HFF-Myc (cell line): Measurements from ENCODE around the gene POC5.

Experiments used
- DNase-seq: peaks from one replicate; pipeline ENCODE4 v3.0.0-alpha.2; 2011; ENCODE audit warnings: low read depth; ENCODE audit errors: extremely low read depth
- H3K4me3 ChIP-seq: replicated peaks from 2 replicates; pipeline ENCODE4 v1.5.1; 2011; ENCODE audit warnings: low read depth, mild to moderate bottlenecking, control low read depth, low read length
- CTCF ChIP-seq: IDR thresholded peaks from 2 replicates; pipeline ENCODE4 v1.5.1; 2012; ENCODE audit warnings: mild to moderate bottlenecking, low read depth, low read length, control low read depth; ENCODE audit errors: missing control alignments

The POC5 gene

DNA sequence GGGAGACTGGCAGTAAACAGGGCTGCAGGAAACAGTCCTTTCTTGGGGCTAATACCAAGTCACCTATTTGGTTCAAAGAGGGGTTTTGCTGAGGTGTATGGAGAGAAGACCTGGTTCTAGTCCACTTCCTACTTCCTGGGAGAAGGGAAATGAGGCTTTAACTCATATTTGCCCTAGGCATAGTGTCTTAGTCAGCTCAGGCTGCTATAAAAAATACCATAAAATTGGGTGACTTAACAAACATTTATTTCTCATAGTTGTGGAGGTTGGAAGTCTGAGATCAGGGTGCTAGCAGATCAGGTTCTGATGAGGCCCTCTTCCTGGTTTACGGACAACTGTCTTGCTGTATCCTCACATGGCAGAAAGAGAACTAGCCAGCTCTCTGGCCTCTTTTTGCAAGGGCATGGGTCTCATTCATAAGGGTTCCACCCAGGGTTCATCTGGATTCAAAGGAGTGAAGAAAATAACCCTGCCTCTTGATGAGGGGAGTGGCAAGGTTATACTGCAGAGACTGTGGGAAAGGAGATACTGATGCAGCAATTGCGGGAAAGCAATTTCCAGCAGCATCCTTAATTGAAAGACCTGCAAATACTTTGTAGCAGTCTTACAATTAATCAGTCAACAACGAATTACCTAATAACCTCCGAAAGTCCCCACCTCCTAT, 65.5 kb downstream of the POC5 start:
- no peak for DNase-seq
- no peak overlapping the region for H3K4me3 ChIP-seq
- TF ChIP-seq CTCF, result no peak

DNA sequence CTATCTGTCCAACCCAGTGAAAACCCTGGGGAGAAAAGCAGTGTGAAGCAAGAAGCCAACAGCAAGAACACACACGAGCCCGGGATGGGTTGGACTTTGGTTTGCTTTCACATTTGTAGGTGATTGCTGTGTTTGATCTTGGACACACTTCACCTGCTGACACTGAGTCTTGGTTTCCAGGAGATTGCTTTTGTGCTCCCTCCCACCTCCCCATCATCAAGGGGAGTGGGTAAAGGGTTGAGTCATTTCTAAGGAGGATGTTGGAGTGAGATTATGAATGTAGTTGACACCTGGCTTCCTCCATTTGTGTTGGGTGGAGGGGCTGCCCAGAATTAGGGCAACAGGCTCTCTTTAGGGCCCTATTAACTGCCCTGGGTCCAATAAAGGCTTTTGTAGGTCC, 68.5 kb downstream of the POC5 start:
- DNase-seq, result no peak
- no peak overlapping the region for H3K4me3 ChIP-seq
- no peak for TF ChIP-seq CTCF

- TF ChIP-seq CTCF, result no peak
- DNase-seq, result no peak
- H3K4me3 ChIP-seq, result no peak overlapping the region
Observed at GRCh38 chr5:75640826-75641225, 76.4 kb downstream of the POC5 start.

GRCh38 chr5:75640395-75640794, 76.8 kb downstream of the POC5 start:
- no peak overlapping the region for H3K4me3 ChIP-seq
- no peak for TF ChIP-seq CTCF
- peak; percentile 50 for DNase-seq

GRCh38 chr5:75639535-75640311, 77.5 kb downstream of the POC5 start:
- DNase-seq, result no peak
- H3K4me3 ChIP-seq, result no peak overlapping the region
- no peak for TF ChIP-seq CTCF

DNA sequence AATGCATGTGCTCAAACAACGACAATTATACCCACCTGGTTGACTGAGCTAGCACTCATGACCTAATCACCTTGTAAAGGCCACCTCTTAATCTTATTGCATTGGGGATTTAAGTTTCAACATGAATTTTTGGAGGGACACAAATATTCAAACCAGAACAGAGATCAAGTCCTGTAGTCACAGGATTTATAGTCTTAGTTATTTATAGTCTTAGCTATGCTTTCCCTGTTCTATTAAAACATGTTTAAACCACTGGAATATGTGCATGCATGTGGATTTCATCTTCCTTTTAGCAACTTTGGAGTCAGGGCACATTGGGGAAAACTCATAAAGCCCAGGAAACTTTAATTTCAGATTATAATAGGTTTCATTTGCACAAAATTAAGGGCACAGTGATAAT, 79.3 kb downstream of the POC5 start:
- no peak overlapping the region for H3K4me3 ChIP-seq
- no peak for TF ChIP-seq CTCF
- DNase-seq, result no peak
